Right cardiac atrium (tissue), 5 donors: ENCODE results near the gene SLC50A1. TPM values are rescaled to one million over a fixed set of nuclear protein-coding genes. Genes with fewer than 3 reads are reported as not detected.

Experiments used
- ATAC-seq, 2 donors: fragments of 200-7000 bp; cut with Tn5 transposase; one replicate each; pipeline versions ENCODE4 v1.8.0 to v1.9.1; 2020; ENCODE audit warnings: moderate library complexity in 2 of 2, mild to moderate bottlenecking in 1 of 2
- DNase-seq, 3 donors: peaks; one replicate each; pipeline ENCODE4 v3.0.0-alpha.2; 2020
- H3K27ac ChIP-seq: one replicate; pipeline ENCODE4 v1.5.1; 2013; ENCODE audit warnings: mild to moderate bottlenecking, low read length, control low read depth, moderate library complexity
- H3K27me3 ChIP-seq: one replicate; pipeline ENCODE4 v1.6.1; 2013; ENCODE audit not compliant: control insufficient read depth, insufficient read depth
- H3K4me1 ChIP-seq: one replicate; pipeline ENCODE4 v1.6.1; 2013; ENCODE audit warnings: low read length; ENCODE audit not compliant: control insufficient read depth, insufficient read depth
- H3K4me3 ChIP-seq: one replicate; pipeline ENCODE4 v1.5.1; 2013; ENCODE audit warnings: low read length, control low read depth
- H3K9me3 ChIP-seq: one replicate; pipeline ENCODE4 v1.6.1; 2013; ENCODE audit warnings: low read length; ENCODE audit not compliant: control insufficient read depth
- WGBS: extraction: QIAGEN DNeasy Blood & Tissue Kit; methylation state at CpG from one replicate; pipeline ENCODE4 v1.1.7; 2013; 5-methylcytosine and 5-hydroxymethylcytosine counted together
- intact Hi-C, 4 donors: fragments of 100-400 bp; cut with DNase I; formaldehyde crosslinking; loops; one replicate each; pipeline versions ENCODE4 v1.11.0 to v1.14.0; 2022 to 2023
- long read RNA-seq, 4 donors: library from polyadenylated mRNA; unstranded; transcript quantifications; one replicate each; pipeline ENCODE4 v2.0.0, GENCODE V29; 2020 to 2021
- polyA plus RNA-seq: library from polyadenylated mRNA; stranded (reverse); fragments of 200-250 nt; gene quantifications from one replicate; pipeline ENCODE4 v1.2.3, GENCODE V29; 2013
- total RNA-seq, 4 donors: library from RNA; stranded (reverse); fragmentation: NEBNext Ultra II Directional; extraction: Animal tissue kit (Norgen Biotek cat#: 25700); gene quantifications; one replicate each; pipeline ENCODE4 v1.2.1, GENCODE V29; 2021
- donor health status: healthy with polysubstance abuse.
- donor health status: DM: no; HTN: yes; CAD: no.
- donor health status: DM: no; HTN: no; CAD: no.
- donor health status: DM: no; HTN: yes; CAD: no; lungs with severe emphysema.
- donor health status: DM: yes; HTN: yes; CAD: no.

Gene SLC50A1
- total RNA-seq (10 to 100 TPM in 2 of 4 donors, 1 to 10 TPM in 2; 8.1 to 10.1 (median 9.3) TPM), polyA plus RNA-seq (13.6 TPM)
- long read RNA-seq, donor 1, transcript SLC50A1-203 (6 exons, 1,300 nt), result major isoform, 6 of 15 reads
- long read RNA-seq, donor 1, partial matches to known transcripts, result 3 of 15 reads
- long read RNA-seq, donor 1, other reads (novel, unspliced or antisense), result 2 of 15 reads
- long read RNA-seq, donor 2, partial matches to known transcripts, result 0 of 8 reads
- long read RNA-seq, donor 2, other reads (novel, unspliced or antisense), result 2 of 8 reads
- long read RNA-seq, donor 3, transcript SLC50A1-203 (6 exons, 1,300 nt), result major isoform, 10 of 28 reads
- long read RNA-seq, donor 3, transcript SLC50A1-202 (5 exons, 1,218 nt), result minor isoform, 7 of 28 reads
- long read RNA-seq, donor 3, partial matches to known transcripts, result 3 of 28 reads
- long read RNA-seq, donor 3, other reads (novel, unspliced or antisense), result 4 of 28 reads
- long read RNA-seq, donor 4, partial matches to known transcripts, result 0 of 6 reads
- long read RNA-seq, donor 4, other reads (novel, unspliced or antisense), result 1 of 6 reads

DNA sequence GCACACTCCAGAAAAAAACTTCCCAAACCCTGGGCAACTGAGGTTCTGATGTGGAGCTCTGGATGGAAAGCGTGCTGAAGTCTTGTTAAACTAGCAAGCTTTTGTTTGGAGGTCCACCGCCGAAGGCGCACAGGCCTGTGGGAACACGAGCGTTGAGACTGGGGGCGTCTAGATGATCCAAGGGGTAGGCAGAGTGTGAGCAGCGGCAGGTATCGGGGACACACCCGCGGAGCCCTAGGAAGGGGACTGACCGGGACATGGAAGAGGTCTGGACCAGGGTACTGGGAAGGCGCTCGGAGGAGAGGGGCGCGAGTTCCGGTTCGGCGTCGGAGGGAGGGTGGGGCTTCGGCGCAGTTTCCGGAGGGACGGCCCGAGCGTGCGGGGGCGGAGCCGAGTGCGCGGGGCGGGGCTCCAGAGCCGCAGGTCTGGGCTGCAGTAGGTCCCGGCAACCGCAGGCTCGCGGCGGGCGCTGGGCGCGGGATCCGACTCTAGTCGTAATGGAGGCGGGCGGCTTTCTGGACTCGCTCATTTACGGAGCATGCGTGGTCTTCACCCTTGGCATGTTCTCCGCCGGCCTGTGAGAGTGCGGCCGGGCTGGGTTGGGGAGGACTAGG is at the start of gene SLC50A1:
TSS of gene SLC50A1 (plus strand) at position 438 of the 614 bp plus-strand sequence. CDS start at position 498, 60 bp downstream.
- Histone ChIP-seq H3K4me1 (peaks cover 7% of the 10 kb centered on the region), H3K27ac (peak within 1 kb of the TSS; percentile 96), H3K27me3 (no peaks in the 10 kb centered on the region), H3K4me3 (peak within 1 kb of the TSS; percentile 59), H3K9me3 (no peaks in the 10 kb centered on the region)
- intact Hi-C loops, result no loop called here
- DNase-seq, result peak; percentile 96 to 98 (median 98)
- WGBS, result under 1% methylated on average over 52 of the region's 52 CpGs
- ATAC-seq, result peak; percentile 93 to 95

- Histone ChIP-seq H3K27ac (no peak overlapping the region), H3K4me1 (no peaks in the 10 kb centered on the region), H3K4me3 (no peak overlapping the region), H3K9me3 (no peaks in the 10 kb centered on the region), H3K27me3 (no peaks in the 10 kb centered on the region)
- WGBS, result 19% methylated on average over 24 of the region's 24 CpGs
- DNase-seq, result peak; percentile 67 to 90 (median 90)
- intact Hi-C loops, result no loop called here
- ATAC-seq, result peak; percentile 15 to 32
Observed at GRCh38 chr1:155086128-155086741, 49.4 kb upstream of the SLC50A1 start.

DNA sequence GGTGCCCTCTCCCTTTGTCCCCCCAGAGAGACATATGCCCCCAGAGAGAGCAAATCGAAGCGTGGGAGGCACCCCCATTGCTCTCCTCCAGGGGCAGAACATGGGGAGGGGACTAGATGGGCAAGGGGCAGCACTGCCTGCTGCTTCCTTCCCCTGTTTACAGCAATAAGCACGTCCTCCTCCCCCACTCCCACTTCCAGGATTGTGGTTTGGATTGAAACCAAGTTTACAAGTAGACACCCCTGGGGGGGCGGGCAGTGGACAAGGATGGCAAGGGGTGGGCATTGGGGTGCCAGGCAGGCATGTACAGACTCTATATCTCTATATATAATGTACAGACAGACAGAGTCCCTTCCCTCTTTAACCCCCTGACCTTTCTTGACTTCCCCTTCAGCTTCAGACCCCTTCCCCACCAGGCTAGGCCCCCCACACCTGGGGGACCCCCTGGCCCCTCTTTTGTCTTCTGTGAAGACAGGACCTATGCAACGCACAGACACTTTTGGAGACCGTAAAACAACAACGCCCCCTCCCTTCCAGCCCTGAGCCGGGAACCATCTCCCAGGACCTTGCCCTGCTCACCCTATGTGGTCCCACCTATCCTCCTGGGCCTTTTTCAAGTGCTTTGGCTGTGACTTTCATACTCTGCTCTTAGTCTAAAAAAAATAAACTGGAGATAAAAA is 48.7 kb upstream of the SLC50A1 start:
- H3K4me3 ChIP-seq, result no peak overlapping the region
- no peaks in the 10 kb centered on the region for H3K4me1 ChIP-seq
- no peaks in the 10 kb centered on the region for H3K27me3 ChIP-seq
- 58% methylated on average over 8 of the region's 8 CpGs for WGBS
- no peaks in the 10 kb centered on the region for H3K9me3 ChIP-seq
- intact Hi-C loops, result no loop called here
- H3K27ac ChIP-seq, result no peak overlapping the region
- no peak for DNase-seq
- no peak for ATAC-seq

DNA sequence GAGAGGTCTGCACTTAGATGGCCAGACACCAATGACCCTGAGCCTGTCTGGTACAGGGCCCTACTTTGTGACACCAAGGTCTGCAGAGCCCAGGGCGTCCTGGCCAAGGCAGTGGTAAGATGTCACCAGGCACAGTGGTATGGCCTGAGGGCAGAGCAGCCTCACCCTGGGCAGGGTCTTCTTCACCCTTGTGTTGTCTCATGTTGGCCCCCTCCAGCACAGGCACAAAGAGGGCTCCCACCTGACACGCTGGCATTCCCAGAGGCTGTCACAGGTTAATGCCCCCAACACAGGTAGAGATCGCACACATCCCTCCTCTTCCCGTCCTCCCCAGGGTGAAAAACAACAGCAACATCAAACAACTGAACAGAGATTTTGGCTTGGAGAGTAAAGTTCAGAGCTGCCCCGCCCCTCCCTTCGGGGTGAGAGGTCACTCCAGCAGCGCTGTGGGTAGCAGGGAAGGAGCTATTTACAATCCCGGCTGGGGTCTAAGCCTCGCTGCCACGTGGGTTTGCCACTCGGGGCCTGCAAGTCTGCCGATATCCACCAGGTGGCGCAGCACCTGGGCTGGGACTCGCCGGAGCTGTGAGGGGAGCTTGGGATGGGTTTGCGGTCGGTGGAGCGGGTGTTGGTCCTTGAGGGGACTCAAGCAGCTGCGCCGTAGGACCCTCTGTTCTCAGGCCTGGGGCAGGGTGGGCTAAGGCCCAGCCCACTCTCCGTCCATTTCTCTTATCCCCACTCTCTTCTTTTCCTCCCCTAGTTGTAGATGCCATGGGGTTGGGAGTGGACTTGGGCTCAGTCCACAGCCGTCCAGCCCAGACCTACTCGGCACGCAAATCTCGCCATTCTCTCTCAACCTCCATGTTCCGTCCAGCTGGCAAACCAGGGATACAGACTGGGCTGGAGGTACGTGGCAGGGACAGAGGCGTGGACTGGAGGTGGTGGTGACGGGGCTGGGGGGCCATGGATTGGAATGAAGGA is 44.3 kb upstream of the SLC50A1 start:
- 23% methylated on average over 29 of the region's 29 CpGs for WGBS
- Histone ChIP-seq H3K4me3 (no peak overlapping the region), H3K27ac (no peak overlapping the region), H3K4me1 (peaks cover 7% of the 10 kb centered on the region), H3K9me3 (no peaks in the 10 kb centered on the region), H3K27me3 (no peaks in the 10 kb centered on the region)
- intact Hi-C loops, result loop anchor here in 3 of 4 donors (2.0 to 5.0 kb wide), 4 partner anchors 36 to 77 kb away; partner anchors contain the start of gene EFNA1 (in 2 of the 3)
- ATAC-seq (peak; percentile 28 to 65), DNase-seq (peak; percentile 81 to 94 (median 91))

- intact Hi-C loops, result loop anchor here in 3 of 4 donors (5.0 kb wide), 2 partner anchors 35 to 75 kb away; partner anchors contain the start of gene EFNA1 (in 2 of the 3)
- H3K27me3 ChIP-seq, result no peaks in the 10 kb centered on the region
- H3K4me1 ChIP-seq, result peaks cover 7% of the 10 kb centered on the region
- H3K27ac ChIP-seq, result no peak overlapping the region
- DNase-seq (no peak), ATAC-seq (no peak)
- H3K9me3 ChIP-seq, result no peaks in the 10 kb centered on the region
- WGBS, result 88% methylated on average over 6 of the region's 6 CpGs
- H3K4me3 ChIP-seq, result no peak overlapping the region
Observed at GRCh38 chr1:155092131-155092530, 43.5 kb upstream of the SLC50A1 start.

DNA sequence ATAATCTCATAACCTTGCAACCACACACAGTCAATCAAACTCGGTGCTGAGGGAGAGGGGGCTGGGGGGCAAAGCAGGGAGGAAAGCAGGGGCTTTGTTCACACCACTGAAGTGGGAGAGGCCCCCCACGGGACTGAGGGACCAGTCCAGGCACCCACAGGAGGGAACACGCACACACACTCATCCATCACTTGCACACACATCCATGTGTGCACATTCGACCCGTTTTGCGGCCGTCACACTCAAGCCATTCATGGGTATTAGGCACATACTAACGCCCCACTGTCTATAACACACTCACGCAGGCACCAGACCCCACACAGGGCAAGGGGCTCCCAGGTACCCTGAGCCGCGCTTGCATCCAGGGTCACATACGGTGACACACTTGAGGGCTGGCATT is 43.0 kb upstream of the SLC50A1 start:
- intact Hi-C loops, result loop anchor here in 3 of 4 donors (5.0 kb wide), 2 partner anchors 35 to 75 kb away; partner anchors contain the start of gene EFNA1 (in 2 of the 3)
- 93% methylated on average over 12 of the region's 12 CpGs for WGBS
- no peaks in the 10 kb centered on the region for H3K27me3 ChIP-seq
- no peak overlapping the region for H3K27ac ChIP-seq
- H3K9me3 ChIP-seq, result no peaks in the 10 kb centered on the region
- DNase-seq, result no peak
- peaks cover 7% of the 10 kb centered on the region for H3K4me1 ChIP-seq
- no peak for ATAC-seq
- no peak overlapping the region for H3K4me3 ChIP-seq

DNA sequence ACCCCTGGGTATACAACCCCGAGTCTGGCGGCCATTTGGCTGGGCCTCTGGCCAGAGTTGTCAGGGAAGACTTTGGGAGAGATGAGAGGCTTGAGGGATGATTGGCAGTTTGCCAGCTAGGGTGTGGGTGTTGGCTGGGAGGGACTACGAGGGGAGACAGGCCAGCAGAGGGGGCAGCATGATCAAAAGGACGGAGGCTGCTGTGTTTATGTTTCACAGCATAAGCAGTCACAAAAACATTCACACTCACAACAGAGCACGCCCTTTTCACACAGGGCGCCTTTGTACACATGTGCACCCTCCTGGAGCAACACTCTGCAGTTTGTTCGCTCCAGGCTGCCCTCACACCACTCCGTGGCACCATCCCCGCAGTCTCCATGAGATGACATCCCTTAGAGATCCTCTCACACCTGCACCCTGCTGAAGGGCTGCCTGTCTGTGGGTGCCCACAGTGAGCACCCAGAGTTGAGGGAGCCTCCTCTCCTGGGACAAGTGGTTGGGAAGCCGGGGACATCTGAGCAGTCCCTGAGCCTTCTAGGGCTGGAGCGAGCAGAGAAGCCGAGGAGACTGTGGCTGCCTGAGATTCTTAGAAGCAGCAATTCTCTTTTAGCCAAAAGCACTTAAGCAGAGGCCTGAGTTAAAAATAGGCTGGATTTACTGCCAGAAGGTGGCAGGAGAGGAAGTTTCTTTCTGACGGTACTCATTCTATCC is 41.6 kb upstream of the SLC50A1 start:
- DNase-seq (peak; percentile 69 to 82 (median 81)), ATAC-seq (peak; percentile 58 to 62)
- peak overlapping the region; percentile 80 for H3K27ac ChIP-seq
- intact Hi-C loops, result loop anchor here (2.0 to 5.0 kb wide), 3 partner anchors 33 to 75 kb away; partner anchors contain the start of gene EFNA1 (in 2 of the 4)
- no peaks in the 10 kb centered on the region for H3K27me3 ChIP-seq
- no peaks in the 10 kb centered on the region for H3K9me3 ChIP-seq
- WGBS, result 8% methylated on average over 13 of the region's 13 CpGs
- peaks cover 7% of the 10 kb centered on the region for H3K4me1 ChIP-seq
- H3K4me3 ChIP-seq, result no peak overlapping the region

GRCh38 chr1:155094622-155094948 is 41.1 kb upstream of the SLC50A1 start:
- 71% methylated on average over 2 of the region's 2 CpGs for WGBS
- intact Hi-C loops, result loop anchor here (2.0 to 5.0 kb wide), 3 partner anchors 33 to 74 kb away; partner anchors contain the start of gene EFNA1 (in 2 of the 4)
- DNase-seq (no peak), ATAC-seq (no peak)
- Histone ChIP-seq H3K9me3 (no peaks in the 10 kb centered on the region), H3K27ac (no peak overlapping the region), H3K4me3 (no peak overlapping the region), H3K4me1 (peaks cover 7% of the 10 kb centered on the region), H3K27me3 (no peaks in the 10 kb centered on the region)

- H3K4me3 ChIP-seq, result no peak overlapping the region
- ATAC-seq (no peak), DNase-seq (no peak)
- H3K4me1 ChIP-seq, result no peaks in the 10 kb centered on the region
- no peak overlapping the region for H3K27ac ChIP-seq
- H3K9me3 ChIP-seq, result no peaks in the 10 kb centered on the region
- no peaks in the 10 kb centered on the region for H3K27me3 ChIP-seq
- 82% methylated on average over 7 of the region's 7 CpGs for WGBS
- intact Hi-C loops, result no loop called here
Observed at GRCh38 chr1:155099331-155099730, 36.3 kb upstream of the SLC50A1 start.
